HL-60/S4 treated with phorbol 12-myristate 13-acetate at 8.2 ng/mL for 4 days and 3 days (cell line): Measurements from ENCODE around the gene LINGO4.

Source experiments
- in situ Hi-C: fragments of 300-500 bp; cut with MboI; formaldehyde crosslinking; loops from 2 replicates; pipeline ENCODE4 v1.15.0; 2022; ENCODE audit warnings: low sequenced_read_pairs

Gene LINGO4

GRCh38 chr1:151805066-151805820 lies at the start of gene LINGO4:
LINGO4 (minus strand) TSS chr1:151805419; CDS start chr1:151802704, 2,715 bp downstream.
- in situ Hi-C loops: no loop called here

- in situ Hi-C loops: no loop called here
Measured at GRCh38 chr1:151854658-151855057, 49.4 kb upstream of the LINGO4 start.

- in situ Hi-C loops: no loop called here
Measured at GRCh38 chr1:151853411-151853943, 48.3 kb upstream of the LINGO4 start, which contains the start of gene THEM5. THEM5 (minus strand) TSS chr1:151853712; CDS start chr1:151853565, 147 bp downstream.

GRCh38 chr1:151852733-151853132 lies 47.5 kb upstream of the LINGO4 start:
- in situ Hi-C loops: no loop called here

GRCh38 chr1:151851886-151852285 lies 46.7 kb upstream of the LINGO4 start:
- in situ Hi-C loops: no loop called here

GRCh38 chr1:151849871-151850270 lies 44.7 kb upstream of the LINGO4 start:
- in situ Hi-C loops: loop anchor here (25.0 kb wide), 1 partner anchor 313 kb away; the partner anchor contains the start of gene TUFT1

GRCh38 chr1:151849126-151849525 lies 43.9 kb upstream of the LINGO4 start:
- in situ Hi-C loops: loop anchor here (25.0 kb wide), 1 partner anchor 312 kb away; the partner anchor contains the start of gene TUFT1

GRCh38 chr1:151847867-151848596 lies 42.8 kb upstream of the LINGO4 start:
- in situ Hi-C loops: loop anchor here (25.0 kb wide), 1 partner anchor 311 kb away; the partner anchor contains the start of gene TUFT1

GRCh38 chr1:151846686-151847237 lies 41.5 kb upstream of the LINGO4 start:
- in situ Hi-C loops: loop anchor here (25.0 kb wide), 1 partner anchor 309 kb away; the partner anchor contains the start of gene TUFT1

- in situ Hi-C loops: loop anchor here (25.0 kb wide), 1 partner anchor 309 kb away; the partner anchor contains the start of gene TUFT1
Measured at GRCh38 chr1:151846062-151846568, 40.9 kb upstream of the LINGO4 start.

GRCh38 chr1:151843398-151843797 lies 38.2 kb upstream of the LINGO4 start:
- in situ Hi-C loops: loop anchor here (25.0 kb wide), 1 partner anchor 306 kb away; the partner anchor contains the start of gene TUFT1

GRCh38 chr1:151841141-151841540 lies 35.9 kb upstream of the LINGO4 start:
- in situ Hi-C loops: loop anchor here (25.0 kb wide), 1 partner anchor 304 kb away; the partner anchor contains the start of gene TUFT1

GRCh38 chr1:151840421-151840820 lies 35.2 kb upstream of the LINGO4 start:
- in situ Hi-C loops: loop anchor here (25.0 kb wide), 1 partner anchor 303 kb away; the partner anchor contains the start of gene TUFT1

- in situ Hi-C loops: loop anchor here (25.0 kb wide), 1 partner anchor 302 kb away; the partner anchor contains the start of gene TUFT1
Measured at GRCh38 chr1:151839457-151840403, 34.5 kb upstream of the LINGO4 start, which contains the start of gene C2CD4D. C2CD4D (minus strand) TSS chr1:151839820; CDS start chr1:151838989, 831 bp downstream.

- in situ Hi-C loops: loop anchor here (25.0 kb wide), 1 partner anchor 302 kb away; the partner anchor contains the start of gene TUFT1
Measured at GRCh38 chr1:151839082-151839412, 33.8 kb upstream of the LINGO4 start.

GRCh38 chr1:151838222-151839081 lies 33.2 kb upstream of the LINGO4 start:
- in situ Hi-C loops: loop anchor here (25.0 kb wide), 1 partner anchor 301 kb away; the partner anchor contains the start of gene TUFT1

- in situ Hi-C loops: loop anchor here (25.0 kb wide), 1 partner anchor 301 kb away; the partner anchor contains the start of gene TUFT1
Measured at GRCh38 chr1:151837884-151838221, 32.6 kb upstream of the LINGO4 start.

- in situ Hi-C loops: loop anchor here (25.0 kb wide), 1 partner anchor 300 kb away; the partner anchor contains the start of gene TUFT1
Measured at GRCh38 chr1:151837197-151837596, 32.0 kb upstream of the LINGO4 start.
